HuH-7 (cell line): ENCODE measurements around the gene MIPEP.

Experiments
- DNase-seq: peaks from one replicate; pipeline ENCODE4 v3.0.0; 2011; ENCODE audit warnings: low spot score

Gene MIPEP

GRCh38 chr13:23852351-23852750, 36.8 kb downstream of the MIPEP start:
- no peak for DNase-seq

DNA sequence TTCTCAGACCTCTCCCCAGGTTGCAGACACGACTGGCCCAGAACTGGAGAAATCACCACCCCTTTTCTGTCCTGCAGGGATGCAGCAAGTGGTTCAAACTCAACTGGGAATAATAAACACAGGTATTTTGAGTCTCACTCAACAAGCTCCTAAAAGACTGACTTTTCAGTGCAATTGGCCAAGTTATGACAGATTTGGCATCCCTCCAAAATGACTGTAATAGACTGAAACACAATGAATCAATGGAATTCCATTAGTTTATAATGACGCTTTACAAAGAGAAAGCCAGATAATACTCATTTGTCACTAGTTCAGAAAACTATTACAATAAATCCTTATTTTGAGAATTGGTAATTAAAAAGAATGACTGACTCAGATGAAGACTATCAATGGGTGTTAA, 38.1 kb downstream of the MIPEP start:
- no peak for DNase-seq

GRCh38 chr13:23850134-23850533, 39.1 kb downstream of the MIPEP start:
- DNase-seq, result no peak

DNA sequence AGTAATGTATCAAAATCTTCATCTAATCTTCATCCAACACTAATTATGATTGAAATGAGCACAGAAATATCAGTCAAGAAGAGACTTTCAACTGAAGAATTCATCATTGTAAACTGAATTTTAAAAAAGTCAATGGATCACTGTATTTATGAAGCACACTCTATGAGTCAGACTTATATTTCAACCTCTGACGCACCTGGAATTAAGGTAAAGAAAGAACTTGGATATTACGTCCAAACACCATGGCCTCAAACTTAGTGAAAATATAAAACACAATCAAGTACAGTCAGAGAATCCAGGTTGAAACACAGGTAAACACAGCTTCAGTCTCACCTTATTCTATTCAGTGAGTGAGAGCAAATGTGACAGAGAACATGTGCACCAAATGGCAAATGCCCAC, 39.5 kb downstream of the MIPEP start:
- no peak for DNase-seq

DNA sequence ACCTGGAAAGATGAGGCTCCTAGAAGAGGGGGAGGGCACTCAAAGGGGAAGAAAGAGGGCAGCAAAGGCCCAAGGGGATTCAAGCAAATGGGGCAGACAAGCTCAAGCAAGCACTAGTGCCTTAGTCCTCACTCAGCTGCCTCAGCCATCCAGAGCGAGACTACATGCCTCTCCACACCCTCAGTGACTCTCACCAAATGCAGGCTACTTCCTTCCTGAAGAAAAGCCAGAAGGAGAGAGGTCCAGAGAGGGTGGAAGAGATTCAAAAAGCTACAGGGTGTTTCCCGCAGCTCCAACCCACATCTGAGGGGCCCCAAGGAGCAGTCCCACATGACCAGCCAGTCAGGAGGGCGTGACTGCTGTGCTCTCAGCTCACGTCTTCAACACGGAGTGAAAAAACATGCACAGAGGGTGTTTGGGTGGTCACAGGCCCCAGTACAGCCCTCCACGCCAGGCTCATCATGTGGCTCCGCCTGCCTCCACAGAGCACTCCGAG, 40.5 kb downstream of the MIPEP start:
- DNase-seq, result no peak

- DNase-seq, result no peak
Observed at GRCh38 chr13:23848019-23848418, 41.2 kb downstream of the MIPEP start.

DNA sequence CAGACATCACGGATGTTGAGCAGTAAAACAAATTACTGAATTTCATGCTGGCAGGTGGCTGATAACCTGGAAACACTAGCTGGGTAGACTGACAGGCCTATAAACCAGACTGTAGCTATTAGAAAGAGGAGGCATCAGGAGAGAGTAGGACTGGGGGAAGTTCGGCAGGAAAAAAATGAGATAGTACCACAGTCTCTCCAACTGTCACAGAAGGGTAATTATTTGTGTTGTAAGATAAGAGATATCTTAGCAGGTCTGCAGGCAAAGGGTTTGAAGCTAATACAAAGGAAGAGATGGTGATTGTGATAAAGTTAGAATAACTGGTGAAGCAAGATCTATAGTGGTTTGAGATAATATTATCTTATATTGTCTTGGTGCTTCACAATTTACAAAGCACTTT, 41.7 kb downstream of the MIPEP start:
- no peak for DNase-seq

GRCh38 chr13:23845105-23845725, 44.0 kb downstream of the MIPEP start:
- no peak for DNase-seq

GRCh38 chr13:23844132-23844531, 45.1 kb downstream of the MIPEP start:
- no peak for DNase-seq

DNA sequence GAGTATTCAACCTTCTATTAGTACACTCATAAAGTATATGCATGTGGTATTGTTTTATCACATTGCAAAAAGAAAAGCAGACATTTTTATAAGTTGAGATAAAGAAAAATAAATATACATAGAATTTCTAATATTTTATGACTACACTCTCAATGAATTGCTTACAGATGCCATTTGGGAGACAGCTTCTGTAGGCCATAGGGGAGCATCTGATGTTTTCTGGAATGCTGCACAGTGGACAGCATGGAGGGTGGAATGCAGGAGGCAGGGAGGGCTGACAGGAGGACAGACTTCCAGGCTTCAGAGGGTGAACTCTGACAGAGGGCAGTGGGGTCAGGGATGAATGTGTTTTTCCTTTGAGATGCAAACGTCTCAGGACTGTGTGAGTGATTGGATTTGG, 45.8 kb downstream of the MIPEP start:
- DNase-seq, result no peak

GRCh38 chr13:23842406-23842805, 46.8 kb downstream of the MIPEP start:
- DNase-seq, result no peak

- DNase-seq, result no peak
Observed at GRCh38 chr13:23833733-23834611, 55.2 kb downstream of the MIPEP start.

DNA sequence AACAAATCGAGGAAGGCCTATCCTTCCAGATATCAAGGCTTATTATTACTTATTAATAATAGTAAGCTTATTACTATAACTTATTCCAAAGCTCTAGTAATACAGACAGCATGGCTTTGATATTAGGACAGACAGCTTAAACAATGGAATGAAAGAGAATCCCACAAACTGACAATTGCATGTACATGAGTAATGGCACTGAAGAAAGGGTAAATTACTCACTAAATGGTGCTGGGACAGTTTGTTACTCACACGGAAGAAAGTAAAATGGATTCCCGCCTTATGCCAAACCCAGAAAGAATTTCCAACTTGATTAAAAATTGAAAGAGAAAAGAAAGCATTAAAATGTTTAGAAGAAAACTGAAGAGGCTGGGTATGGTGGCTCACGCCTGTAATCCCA, 60.3 kb downstream of the MIPEP start:
- DNase-seq, result no peak

- no peak for DNase-seq
Observed at GRCh38 chr13:23828086-23828485, 61.1 kb downstream of the MIPEP start.

DNA sequence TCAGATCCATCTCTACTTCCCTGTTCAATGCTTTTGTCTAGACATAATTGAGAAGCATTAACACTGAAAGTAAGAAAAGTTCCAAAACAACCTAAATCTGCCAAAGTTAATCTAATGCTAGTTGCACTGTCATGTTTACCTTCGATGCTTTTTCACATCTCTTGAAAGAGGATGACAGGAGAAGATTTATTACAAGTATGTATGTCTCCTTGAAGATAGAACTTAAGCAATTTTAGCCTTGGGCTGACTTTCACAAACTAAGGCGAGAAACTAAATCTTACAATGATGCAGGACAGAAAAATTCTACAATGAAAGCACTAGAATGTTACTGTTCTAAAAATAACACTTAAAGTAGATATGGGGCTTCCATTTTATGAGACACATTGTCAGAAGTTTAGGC, 64.0 kb downstream of the MIPEP start:
- DNase-seq, result no peak

GRCh38 chr13:23824371-23824770, 64.8 kb downstream of the MIPEP start:
- no peak for DNase-seq

GRCh38 chr13:23822252-23822824, 66.9 kb downstream of the MIPEP start:
- DNase-seq, result no peak

GRCh38 chr13:23820530-23820929, 68.7 kb downstream of the MIPEP start:
- DNase-seq, result no peak

DNA sequence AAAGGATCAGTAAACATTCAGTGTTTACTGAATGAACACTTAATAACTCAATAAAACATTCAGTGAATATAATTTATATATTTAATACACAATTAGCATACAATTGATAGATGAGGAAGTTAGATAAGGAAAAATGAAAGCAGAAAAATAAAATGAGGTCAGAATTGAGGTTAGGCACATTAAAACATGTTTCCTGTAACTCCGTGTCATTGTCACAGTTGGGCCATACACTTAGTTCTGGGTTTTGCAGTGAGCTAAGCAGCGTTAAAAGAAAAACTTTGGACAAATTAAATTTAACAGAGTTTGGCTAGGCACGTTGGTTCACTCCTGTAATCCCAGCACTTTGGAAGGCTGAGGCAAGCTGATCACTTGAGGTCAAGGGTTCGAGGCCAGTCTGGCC, 71.4 kb downstream of the MIPEP start:
- no peak for DNase-seq

- no peak for DNase-seq
Observed at GRCh38 chr13:23817136-23817535, 72.1 kb downstream of the MIPEP start.

DNA sequence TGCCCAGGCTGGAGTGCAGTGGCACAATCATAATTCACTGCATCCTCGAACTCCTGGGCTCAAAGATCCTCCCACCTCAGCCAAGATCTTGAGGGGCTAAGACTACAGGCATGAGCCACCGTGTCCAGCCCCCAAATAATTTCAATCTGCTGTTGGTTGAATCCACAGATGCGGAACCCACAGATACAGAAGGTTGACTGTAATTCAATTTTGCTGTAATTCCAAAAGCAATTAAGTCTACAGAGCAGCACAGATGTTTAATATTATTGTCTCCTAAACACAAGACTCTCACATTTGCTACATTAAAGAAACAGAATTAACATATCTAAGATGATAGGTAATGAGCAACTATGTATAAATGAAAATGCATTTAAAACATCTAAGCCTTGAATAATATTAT, 75.6 kb downstream of the MIPEP start:
- no peak for DNase-seq

DNA sequence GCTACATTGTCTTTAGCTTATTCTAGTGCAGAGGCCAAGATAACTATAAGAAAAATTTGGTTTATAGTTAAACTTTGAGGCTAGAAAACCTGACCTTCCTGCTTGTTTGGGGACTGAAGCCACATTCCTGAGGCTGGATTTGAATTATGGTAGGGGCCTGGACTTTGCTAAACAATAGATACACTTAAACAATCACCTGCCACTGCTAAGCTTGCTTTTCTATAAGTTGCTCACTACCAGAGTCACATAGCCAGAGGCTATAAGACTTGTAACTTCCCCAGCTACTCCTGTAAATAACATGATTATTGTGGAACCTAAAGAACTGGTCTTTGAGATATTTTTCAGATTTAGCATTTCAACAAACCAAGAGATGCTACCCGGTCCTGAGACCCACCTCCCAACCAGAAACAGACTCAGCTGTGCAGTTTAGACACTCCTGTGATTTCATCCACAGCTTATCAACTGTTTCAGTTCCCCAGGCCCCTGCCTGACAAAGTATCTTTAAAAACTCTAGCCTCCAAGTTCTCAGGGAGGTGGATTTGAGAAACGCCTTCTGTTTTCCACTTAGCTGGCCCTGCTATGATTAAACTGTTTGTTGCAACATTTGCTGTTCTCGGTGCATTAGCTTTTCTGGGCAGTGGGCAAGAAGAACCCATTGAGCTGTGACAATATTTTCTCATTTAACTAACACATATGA, 77.7 kb downstream of the MIPEP start:
- no peak for DNase-seq
